K562 (cell line): ENCODE results near the gene BAIAP2. TPM values are rescaled to one million over a fixed set of nuclear protein-coding genes. Genes with fewer than 3 reads are reported as not detected.

Source experiments
- ATAC-seq: fragments of 200-7000 bp; cut with Tn5 transposase; 3 replicates; pipeline ENCODE4 v1.9.1; 2020; ENCODE audit warnings: moderate library complexity
- BruUV-seq: library from RNA; stranded (reverse); fragments of 400-500 nt; replicated peaks from 2 replicates; lab custom pipeline; 2021; lab: Mats Ljungman, UMichigan
- CTCF ChIA-PET: fragments of 300-600 bp; formaldehyde crosslinking; extraction: SDS; loops from one replicate; lab custom pipeline; 2021; ENCODE audit warnings: low intra/inter-chr PET ratio; lab: Yijun Ruan, JAX
- POLR2A ChIA-PET: fragments of 300-600, 350-650 bp; sonication (Branson Sonifier 250); formaldehyde crosslinking; extraction: SDS; loops from one replicate; lab custom pipeline; 2021; ENCODE audit warnings: antibody characterized with exemption, inconsistent platforms; lab: Yijun Ruan, JAX
- DNase-seq, 4 experiments: peaks; one replicate each; pipeline versions ENCODE4 v3.0.0 to v3.0.0-alpha.2; 2011 to 2018; ENCODE audit warnings: low spot score in 3 of 4, mixed read lengths in 3 of 4; ENCODE audit errors: extremely low read depth in 1 of 4
- FAIRE-seq: peaks from 2 replicates; lab custom pipeline; 2011; peaks lifted over from hg19 to GRCh38; lab: Jason Lieb, UNC
- H2AFZ ChIP-seq: 2 replicates; pipeline ENCODE4 v1.6.0; 2011; ENCODE audit warnings: low read depth, low read length, control low read depth, inconsistent platforms
- H3K27ac ChIP-seq: fragments of 200-600 bp; 3 replicates; pipeline ENCODE4 v1.8.0; 2011; ENCODE audit warnings: low read depth, mild to moderate bottlenecking, control low read depth, inconsistent platforms, low read length, moderate library complexity, mixed read lengths; ENCODE audit errors: extremely low read depth
- H3K27me3 ChIP-seq, 2 experiments: fragments of 300-600 bp in 1 of 2; 2 replicates in 1 of 2; 3 replicates in 1 of 2; pipeline versions ENCODE4 v1.6.0 to v1.8.0; 2011; ENCODE audit warnings: inconsistent platforms in 2 of 2, low read length in 2 of 2, mild to moderate bottlenecking in 1 of 2, mixed read lengths in 1 of 2, moderate library complexity in 1 of 2; ENCODE audit not compliant: control insufficient read depth in 2 of 2, insufficient read depth in 2 of 2
- H3K36me3 ChIP-seq: fragments of 300-600 bp; 3 replicates; pipeline ENCODE4 v1.8.0; 2011; ENCODE audit warnings: mild to moderate bottlenecking, low read length, inconsistent platforms; ENCODE audit not compliant: control insufficient read depth, insufficient read depth
- H3K4me1 ChIP-seq, 2 experiments: fragments of 200-600 bp in 1 of 2; replicated peaks in 1 of 2; 2 replicates in 1 of 2; 3 replicates in 1 of 2; pipeline versions ENCODE4 v1.5.1 to v1.8.0; 2011; ENCODE audit warnings: inconsistent platforms in 2 of 2, low read length in 2 of 2, mild to moderate bottlenecking in 1 of 2, mixed read lengths in 1 of 2, moderate library complexity in 1 of 2; ENCODE audit not compliant: control insufficient read depth in 2 of 2, insufficient read depth in 2 of 2
- H3K4me2 ChIP-seq: 2 replicates; pipeline ENCODE4 v1.6.1; 2011; ENCODE audit warnings: low read length, control low read depth, inconsistent platforms, mixed read lengths; ENCODE audit not compliant: insufficient read depth
- H3K4me3 ChIP-seq: fragments of 200-600 bp; sonication (generic), shearing (Covaris generic); 2 replicates; pipeline ENCODE4 v1.5.1; 2016; ENCODE audit warnings: control low read depth, inconsistent platforms
- H3K79me2 ChIP-seq: fragments of 200-600 bp; 3 replicates; pipeline ENCODE4 v1.8.0; 2011; ENCODE audit warnings: low read length, inconsistent platforms; ENCODE audit not compliant: control insufficient read depth, insufficient read depth
- H3K9ac ChIP-seq, 2 experiments: 2 replicates each; pipeline versions ENCODE4 v1.6.0 to v1.6.1; 2011; ENCODE audit warnings: low read depth in 2 of 2, low read length in 2 of 2, control low read depth in 1 of 2, inconsistent platforms in 1 of 2, mild to moderate bottlenecking in 1 of 2, mixed read lengths in 1 of 2; ENCODE audit not compliant: insufficient read depth in 1 of 2
- H3K9me1 ChIP-seq: one replicate; pipeline ENCODE4 v1.6.0; 2011; ENCODE audit warnings: inconsistent platforms, mild to moderate bottlenecking, low read length, moderate library complexity; ENCODE audit not compliant: control insufficient read depth, insufficient read depth
- H3K9me3 ChIP-seq: replicated peaks from 2 replicates; pipeline ENCODE4 v1.5.1; 2011; ENCODE audit warnings: low read depth, low read length, inconsistent platforms; ENCODE audit not compliant: control insufficient read depth, insufficient read depth
- H4K20me1 ChIP-seq: replicated peaks from 2 replicates; pipeline ENCODE4 v1.6.1; 2011; ENCODE audit warnings: low read length, inconsistent platforms, mixed read lengths; ENCODE audit not compliant: control insufficient read depth, insufficient read depth
- BMI1 ChIP-seq: fragments of 150-350 bp; IDR thresholded peaks from 2 replicates; pipeline ENCODE4 v1.6.1; 2014; ENCODE audit warnings: low read length
- MEIS2 ChIP-seq: fragments of 450-650 bp; IDR thresholded peaks from 2 replicates; pipeline ENCODE4 v1.6.1; 2014; ENCODE audit warnings: mild to moderate bottlenecking; ENCODE audit not compliant: partially characterized antibody
- MTF1 ChIP-seq: fragments of 250-450 bp; sonication (Bioruptor Pico); IDR thresholded peaks from 2 replicates; pipeline ENCODE4 v1.9.0; 2021; ENCODE audit warnings: moderate library complexity, mild to moderate bottlenecking, inconsistent platforms, borderline replicate concordance
- MYNN ChIP-seq, 2 experiments: sonication (generic); formaldehyde crosslinking in 1 of 2; IDR thresholded peaks; 2 replicates each; pipeline versions ENCODE4 v1.5.0 to v1.6.1; 2016 to 2020; ENCODE audit warnings: antibody characterized with exemption in 1 of 2, missing genetic modification reagents in 1 of 2
- SREBF1 ChIP-seq: fragments of 150-350 bp; IDR thresholded peaks from 2 replicates; pipeline ENCODE4 v1.6.1; 2014; ENCODE audit warnings: antibody characterized with exemption, low read depth, low read length, borderline replicate concordance
- TFAP4 ChIP-seq: sonication (generic); formaldehyde crosslinking; IDR thresholded peaks from 2 replicates; pipeline ENCODE4 v1.8.0; 2022; ENCODE audit warnings: missing genetic modification reagents, mild to moderate bottlenecking, moderate library complexity, borderline replicate concordance
- TRIM28 ChIP-seq: fragments of 450-650 bp; IDR thresholded peaks from 2 replicates; pipeline ENCODE4 v1.6.1; 2017
- ZBTB7A ChIP-seq: IDR thresholded peaks from 2 replicates; pipeline ENCODE4 v1.6.1; 2011; ENCODE audit warnings: low read depth, mild to moderate bottlenecking, low read length, moderate library complexity, borderline replicate concordance; ENCODE audit not compliant: control insufficient read depth
- ZNF24 ChIP-seq: fragments of 450-650 bp; IDR thresholded peaks from 2 replicates; pipeline ENCODE4 v1.6.1; 2016
- ZNF274 ChIP-seq: IDR thresholded peaks from 2 replicates; pipeline ENCODE4 v1.6.1; 2011; ENCODE audit warnings: low read depth, mild to moderate bottlenecking, low read length, moderate library complexity, borderline replicate concordance
- ZNF445 ChIP-seq: fragments of 250-450 bp; sonication (Bioruptor Pico); IDR thresholded peaks from 2 replicates; pipeline ENCODE4 v1.4.0; 2020; ENCODE audit warnings: low read depth, mild to moderate bottlenecking, moderate library complexity
- ZNF699 ChIP-seq: fragments of 250-450 bp; sonication (Bioruptor Pico); IDR thresholded peaks from 2 replicates; pipeline ENCODE4 v1.8.0; 2021; ENCODE audit warnings: mild to moderate bottlenecking, moderate library complexity; ENCODE audit not compliant: insufficient replicate concordance
- WGBS: fragments of 100-300 bp; shearing (Covaris generic); methylation state at CpG from one replicate; pipeline ENCODE4 v1.1.6; 2016; ENCODE audit warnings: low coverage, mixed read lengths; ENCODE audit not compliant: insufficient coverage; ENCODE audit errors: missing lambda C conversion rate; 5-methylcytosine and 5-hydroxymethylcytosine counted together
- in situ Hi-C: fragments of 300-500 bp; cut with MboI; formaldehyde crosslinking; loops from 4 replicates; pipeline ENCODE4 v1.15.0; 2018; ENCODE audit warnings: inconsistent platforms, mixed read lengths
- intact Hi-C: fragments of 100-400 bp; cut with micrococcal nuclease; formaldehyde crosslinking; loops from 2 replicates; pipeline ENCODE4 v1.14.2; 2022
- polyA plus RNA-seq, 8 experiments: library from polyadenylated mRNA; depleted of rRNA in 4 of 8; stranded (reverse) in 5 of 8; unstranded in 3 of 8; fragments of >200 nt; fragmentation: Nextera tagmentation in 2 of 8; fragmentation: Illumina TruSeq in 1 of 8; extraction: Ambion mirVana in 2 of 8; extraction: Trizol in 1 of 8; gene quantifications; 2 replicates each; pipeline versions ENCODE4 v1.2.1 to v1.2.3, GENCODE V29; 2011 to 2014; ENCODE audit warnings: inconsistent platforms in 1 of 8, missing spikeins in 1 of 8
- total RNA-seq, 7 experiments: library from RNA; depleted of rRNA in 6 of 7; stranded (reverse); fragments of >200 nt in 6 of 7; fragmentation: Illumina TruSeq in 2 of 7; extraction: Trizol in 2 of 7; gene quantifications; 2 replicates each; pipeline versions ENCODE4 v1.2.1 to v1.2.3, GENCODE V29; 2011 to 2021; ENCODE audit warnings: low replicate concordance in 1 of 7

BAIAP2 gene
- total and polyA plus RNA-seq, 9 of the 15 experiments (the other 6 are each of a cell fraction or from before 2014, with no cell fraction given), result 2.3 to 51.6 (median 18.4) TPM

- CTCF ChIA-PET, result no interaction called here
- no peaks in the 10 kb centered on the region for H3K9me1 ChIP-seq
- H3K4me1 ChIP-seq, result peaks cover 13 to 68% of the 10 kb centered on the region in 2 experiments
- BruUV-seq, result no TSS peak
- H3K79me2 ChIP-seq, result peaks cover 38% of the 10 kb centered on the region
- no peak for DNase-seq
- no peak for TF ChIP-seq SREBF1
- no peak for TF ChIP-seq MTF1
- no peak for TF ChIP-seq ZNF274
- 0 out of 2 replicates have a peak, but pooled peaks have one; percentile 3 for TF ChIP-seq ZBTB7A
- TF ChIP-seq BMI1, result no peak
- TF ChIP-seq MYNN (IDR thresholded peaks at IDR 0.05), result no peak
- TF ChIP-seq MYNN (CRISPR knock-in tag; IDR thresholded peaks at IDR 0.05), result no peak
- TF ChIP-seq ZNF699 (CRISPR knock-in tag), result no peak
- TF ChIP-seq MEIS2, result no peak
- peak; percentile 77; the same call in 1 of the 2 replicates for TF ChIP-seq ZNF24
- TF ChIP-seq TRIM28, result no peak
- TF ChIP-seq TFAP4, result peak; percentile 43; the same call in 1 of the 2 replicates
- no peak for TF ChIP-seq ZNF445 (CRISPR knock-in tag)
- in situ Hi-C loops (no loop called here), intact Hi-C loops (loop anchor here (2.0 kb wide), 1 partner anchor 23 kb away; no protein-coding TSS in a partner anchor)
- 0 out of 2 replicates have a peak overlapping the region, but pooled peaks have one; percentile 58 for H2AFZ ChIP-seq
- POLR2A ChIA-PET, result interaction anchor here (0.6 to 1.1 kb wide), 5 partner anchors 14 to 1822 kb away, joined by 3 read pairs; no protein-coding TSS in a partner anchor
- no peak for ATAC-seq
- H3K27me3 ChIP-seq, result no peaks in the 10 kb centered on the region
- H3K4me3 ChIP-seq, result peak overlapping the region; percentile 70
- H3K9me3 ChIP-seq, result no peaks in the 10 kb centered on the region
- H3K36me3 ChIP-seq, result peaks cover 22% of the 10 kb centered on the region; the same call in 2 of the 3 replicates
- FAIRE-seq, result no peak
- 43% methylated on average over 21 of the region's 22 CpGs for WGBS
- no peak overlapping the region for H3K27ac ChIP-seq
- H3K4me2 ChIP-seq, result peak overlapping the region; percentile 77
- H3K9ac ChIP-seq, result peak overlapping the region; percentile 53 to 91; a peak in 3 of 4 replicates
- peaks cover 16% of the 10 kb centered on the region; the same call in 1 of the 2 replicates for H4K20me1 ChIP-seq
Observed at GRCh38 chr17:81033535-81034167, 1.3 kb upstream of the BAIAP2 start.
